Endothelial cell (in vitro differentiated cells): ENCODE data around the gene HLF. TPM values are rescaled to one million over a fixed set of nuclear protein-coding genes. Genes with fewer than 3 reads are reported as not detected.

Experiments
- DNase-seq: peaks from one replicate; pipeline ENCODE4 v3.0.0; 2021; ENCODE audit warnings: low spot score
- H3K27ac Mint-ChIP-seq: one replicate; pipeline ENCODE4 v1.8.0; 2021; ENCODE audit warnings: mixed read lengths, inconsistent platforms; ENCODE audit not compliant: unreplicated experiment
- H3K27me3 Mint-ChIP-seq: one replicate; pipeline ENCODE4 v1.8.0; 2021; ENCODE audit warnings: mild to moderate bottlenecking, moderate library complexity, mixed read lengths, inconsistent platforms; ENCODE audit not compliant: unreplicated experiment
- H3K36me3 Mint-ChIP-seq: one replicate; pipeline ENCODE4 v1.8.0; 2021; ENCODE audit warnings: mild to moderate bottlenecking, low read depth, mixed read lengths, inconsistent platforms; ENCODE audit not compliant: unreplicated experiment
- H3K4me1 Mint-ChIP-seq: one replicate; pipeline ENCODE4 v1.8.0; 2021; ENCODE audit warnings: mild to moderate bottlenecking, mixed read lengths, inconsistent platforms; ENCODE audit not compliant: unreplicated experiment
- H3K4me3 Mint-ChIP-seq: one replicate; pipeline ENCODE4 v1.8.0; 2021; ENCODE audit warnings: mild to moderate bottlenecking, mixed read lengths, inconsistent platforms; ENCODE audit not compliant: unreplicated experiment
- H3K9me3 Mint-ChIP-seq: one replicate; pipeline ENCODE4 v1.8.0; 2021; ENCODE audit warnings: mixed read lengths, inconsistent platforms; ENCODE audit not compliant: unreplicated experiment
- total RNA-seq: library from RNA; stranded (reverse); fragmentation: NEBNext Ultra II Directional; extraction: Animal tissue kit (Norgen Biotek cat#: 25700); gene quantifications from one replicate; pipeline ENCODE4 v1.2.1, GENCODE V29; 2021; ENCODE audit not compliant: unreplicated experiment
- TF ChIP-seq, protein P1 (sequence below): fragments of 200-600 bp; sonication (generic); IDR thresholded peaks from one replicate; pipeline ENCODE4 v1.5.0; 2021; ENCODE audit warnings: antibody characterized with exemption; ENCODE audit not compliant: unreplicated experiment

The HLF gene
- total RNA-seq, 1 donor from 2014 or later, result not detected

DNA sequence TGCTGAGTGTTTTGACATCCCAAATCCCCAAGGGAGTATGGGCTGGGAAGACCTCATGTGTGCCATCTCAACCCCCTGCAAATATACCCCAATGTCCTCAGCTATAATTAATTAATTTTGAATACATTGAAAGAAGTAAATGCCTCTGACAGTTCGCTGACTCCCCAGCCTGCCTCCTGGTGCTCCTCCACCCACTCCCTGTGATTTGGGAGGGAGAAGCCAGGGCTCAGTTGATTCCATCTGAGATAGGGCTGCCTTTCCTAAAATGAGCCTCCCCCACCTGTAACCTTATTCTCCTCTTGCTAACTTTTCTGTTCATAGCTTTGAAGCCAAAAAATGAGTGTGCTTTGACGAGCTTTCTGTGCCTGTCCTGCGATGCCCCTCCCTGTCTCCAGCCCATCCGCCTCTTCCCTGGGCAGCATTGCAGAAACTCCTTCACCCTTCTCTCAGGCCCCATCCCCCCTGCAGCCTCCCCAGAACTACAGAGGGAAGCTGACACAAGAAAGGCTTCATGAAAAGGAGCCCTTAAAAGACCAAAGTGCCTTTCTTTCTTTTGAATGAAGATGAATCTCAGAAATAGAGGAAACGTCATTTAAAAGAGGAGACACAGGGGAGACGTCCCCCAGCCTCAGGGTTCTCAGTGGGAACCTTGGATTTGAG is 70.3 kb downstream of the HLF start:
- Mint-ChIP-seq H3K36me3 (no peaks in the 10 kb centered on the region), H3K27ac (no peak overlapping the region), H3K4me3 (no peak overlapping the region), H3K4me1 (peaks cover 5% of the 10 kb centered on the region), H3K9me3 (no peaks in the 10 kb centered on the region), H3K27me3 (peaks cover 5% of the 10 kb centered on the region)
- no peak for DNase-seq
- TF ChIP-seq, protein P1, sequence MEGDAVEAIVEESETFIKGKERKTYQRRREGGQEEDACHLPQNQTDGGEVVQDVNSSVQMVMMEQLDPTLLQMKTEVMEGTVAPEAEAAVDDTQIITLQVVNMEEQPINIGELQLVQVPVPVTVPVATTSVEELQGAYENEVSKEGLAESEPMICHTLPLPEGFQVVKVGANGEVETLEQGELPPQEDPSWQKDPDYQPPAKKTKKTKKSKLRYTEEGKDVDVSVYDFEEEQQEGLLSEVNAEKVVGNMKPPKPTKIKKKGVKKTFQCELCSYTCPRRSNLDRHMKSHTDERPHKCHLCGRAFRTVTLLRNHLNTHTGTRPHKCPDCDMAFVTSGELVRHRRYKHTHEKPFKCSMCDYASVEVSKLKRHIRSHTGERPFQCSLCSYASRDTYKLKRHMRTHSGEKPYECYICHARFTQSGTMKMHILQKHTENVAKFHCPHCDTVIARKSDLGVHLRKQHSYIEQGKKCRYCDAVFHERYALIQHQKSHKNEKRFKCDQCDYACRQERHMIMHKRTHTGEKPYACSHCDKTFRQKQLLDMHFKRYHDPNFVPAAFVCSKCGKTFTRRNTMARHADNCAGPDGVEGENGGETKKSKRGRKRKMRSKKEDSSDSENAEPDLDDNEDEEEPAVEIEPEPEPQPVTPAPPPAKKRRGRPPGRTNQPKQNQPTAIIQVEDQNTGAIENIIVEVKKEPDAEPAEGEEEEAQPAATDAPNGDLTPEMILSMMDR, result no peak

DNA sequence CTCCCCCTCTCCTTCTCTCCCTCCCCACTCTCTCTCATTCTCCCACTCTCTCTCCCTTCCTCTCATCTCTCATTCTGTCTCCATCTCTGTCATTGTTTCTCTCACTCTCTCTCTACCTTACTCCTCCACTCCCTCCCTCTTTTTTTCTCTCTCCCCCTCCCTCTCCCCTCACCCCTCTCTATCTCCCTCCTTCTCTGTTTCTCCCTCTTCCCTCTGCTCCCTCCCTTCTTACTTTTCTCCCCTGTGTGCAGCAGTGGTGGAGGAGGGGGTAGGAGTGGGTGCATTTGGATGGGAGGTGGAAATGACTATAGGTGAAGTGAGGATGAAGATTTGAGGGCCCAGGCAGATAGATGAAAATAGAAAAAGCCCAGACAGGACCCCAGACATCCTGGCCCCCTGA is 70.9 kb downstream of the HLF start:
- no peaks in the 10 kb centered on the region for H3K9me3 Mint-ChIP-seq
- peaks cover 7% of the 10 kb centered on the region for H3K27me3 Mint-ChIP-seq
- DNase-seq, result no peak
- TF ChIP-seq, protein P1, result no peak
- peaks cover 8% of the 10 kb centered on the region for H3K4me1 Mint-ChIP-seq
- no peak overlapping the region for H3K4me3 Mint-ChIP-seq
- H3K27ac Mint-ChIP-seq, result no peak overlapping the region
- no peaks in the 10 kb centered on the region for H3K36me3 Mint-ChIP-seq

DNA sequence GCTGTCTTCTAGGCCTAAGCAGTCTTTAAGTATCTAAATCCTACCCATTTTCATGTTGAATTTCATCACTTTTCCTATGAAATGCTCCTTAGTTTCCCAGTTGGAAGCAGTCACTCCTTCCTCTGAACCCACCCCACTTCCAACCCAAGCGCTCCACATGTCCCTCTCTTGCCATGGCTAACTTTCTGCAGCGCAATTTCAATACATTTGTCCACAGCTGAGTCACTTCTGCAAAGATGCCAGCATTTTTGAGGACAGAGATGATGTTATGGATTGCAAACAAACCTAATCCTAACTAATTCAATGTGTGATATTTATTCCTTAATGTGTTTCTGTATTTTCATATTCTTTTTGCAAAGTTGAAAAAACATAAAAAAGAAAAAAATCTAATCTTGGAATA is 71.7 kb downstream of the HLF start:
- peaks cover 7% of the 10 kb centered on the region for H3K27me3 Mint-ChIP-seq
- H3K4me1 Mint-ChIP-seq, result peaks cover 8% of the 10 kb centered on the region
- TF ChIP-seq, protein P1, result no peak
- H3K9me3 Mint-ChIP-seq, result no peaks in the 10 kb centered on the region
- H3K27ac Mint-ChIP-seq, result no peak overlapping the region
- no peak for DNase-seq
- no peaks in the 10 kb centered on the region for H3K36me3 Mint-ChIP-seq
- H3K4me3 Mint-ChIP-seq, result no peak overlapping the region

DNA sequence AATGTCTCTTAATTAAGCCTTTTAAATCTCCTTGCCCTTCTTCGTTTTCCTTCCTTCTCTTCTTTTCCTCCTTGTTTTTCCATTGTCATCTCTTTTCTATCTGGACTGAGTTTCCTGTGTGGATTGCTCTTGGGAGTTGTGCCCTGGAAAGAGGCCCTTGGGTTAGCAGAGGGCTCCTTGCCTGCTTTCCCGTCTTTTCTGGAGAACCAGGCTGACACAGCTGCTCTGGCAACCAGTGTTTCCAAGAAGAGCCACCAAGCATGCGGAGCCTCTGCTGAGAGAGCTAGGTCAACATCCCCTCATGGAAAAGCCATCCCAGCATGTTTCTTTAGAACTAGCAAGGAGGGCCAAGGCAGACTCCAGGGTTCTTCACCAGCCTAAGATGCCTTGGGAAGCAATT is 75.4 kb downstream of the HLF start:
- H3K4me3 Mint-ChIP-seq, result no peak overlapping the region
- H3K27me3 Mint-ChIP-seq, result peaks cover 7% of the 10 kb centered on the region

DNA sequence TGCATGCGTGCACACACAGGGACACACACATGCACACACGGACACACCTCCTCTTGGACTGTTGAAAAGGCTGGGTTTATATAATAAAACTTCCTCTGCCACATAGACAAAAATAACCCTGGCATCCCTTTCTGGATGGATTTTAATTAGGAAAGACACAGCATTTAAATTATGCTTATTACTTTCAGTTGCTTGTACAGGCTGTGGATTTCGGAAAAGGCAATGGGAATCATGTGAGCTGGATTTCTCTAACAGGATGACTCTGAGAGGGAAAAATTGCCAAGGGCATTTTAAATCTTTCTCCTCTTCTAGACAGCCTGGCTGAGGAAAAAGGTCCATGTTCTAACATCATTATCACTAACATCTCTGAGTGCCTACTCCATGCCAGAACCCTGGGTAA is 75.9 kb downstream of the HLF start:
- peaks cover 7% of the 10 kb centered on the region for H3K27me3 Mint-ChIP-seq
- H3K4me3 Mint-ChIP-seq, result no peak overlapping the region
- no peaks in the 10 kb centered on the region for H3K36me3 Mint-ChIP-seq
- H3K27ac Mint-ChIP-seq, result no peak overlapping the region
- TF ChIP-seq, protein P1, result no peak
- no peak for DNase-seq
- no peaks in the 10 kb centered on the region for H3K9me3 Mint-ChIP-seq
- H3K4me1 Mint-ChIP-seq, result peaks cover 4% of the 10 kb centered on the region

More for the DNA sequence above, 75.4 kb downstream of the HLF start:
- no peak overlapping the region for H3K27ac Mint-ChIP-seq
- DNase-seq, result no peak
- no peaks in the 10 kb centered on the region for H3K9me3 Mint-ChIP-seq
- no peaks in the 10 kb centered on the region for H3K36me3 Mint-ChIP-seq
- peaks cover 5% of the 10 kb centered on the region for H3K4me1 Mint-ChIP-seq
- TF ChIP-seq, protein P1, result no peak
